Sigmoid colon (tissue), 4 donors: Measurements from ENCODE around the gene SDHA.

ENCODE experiments used
- EP300 ChIP-seq, 4 donors: sonication (generic); formaldehyde crosslinking; IDR thresholded peaks; one replicate each; pipeline ENCODE4 v1.6.1; 2017; ENCODE audit warnings: antibody characterized with exemption in 4 of 4
- POLR2A ChIP-seq, 2 donors: fragments of 450-650 bp; IDR thresholded peaks; one replicate each; pipeline ENCODE4 v1.6.1; 2016; ENCODE audit warnings: antibody characterized with exemption in 2 of 2, mild to moderate bottlenecking in 2 of 2, moderate library complexity in 2 of 2
- POLR2AphosphoS5 ChIP-seq, 4 donors: sonication (generic); formaldehyde crosslinking; IDR thresholded peaks; one replicate each; pipeline ENCODE4 v1.6.1; 2017; ENCODE audit warnings: antibody characterized with exemption in 4 of 4
- TF ChIP-seq, protein P1 (sequence below), 4 experiments: fragments of 450-650 bp in 3 of 4; fragments of 200-600 bp in 1 of 4; IDR thresholded peaks; one replicate each; pipeline ENCODE4 v1.5.1; 2016 to 2019; ENCODE audit warnings: antibody characterized with exemption in 4 of 4, mild to moderate bottlenecking in 3 of 4, moderate library complexity in 2 of 4

DNA sequence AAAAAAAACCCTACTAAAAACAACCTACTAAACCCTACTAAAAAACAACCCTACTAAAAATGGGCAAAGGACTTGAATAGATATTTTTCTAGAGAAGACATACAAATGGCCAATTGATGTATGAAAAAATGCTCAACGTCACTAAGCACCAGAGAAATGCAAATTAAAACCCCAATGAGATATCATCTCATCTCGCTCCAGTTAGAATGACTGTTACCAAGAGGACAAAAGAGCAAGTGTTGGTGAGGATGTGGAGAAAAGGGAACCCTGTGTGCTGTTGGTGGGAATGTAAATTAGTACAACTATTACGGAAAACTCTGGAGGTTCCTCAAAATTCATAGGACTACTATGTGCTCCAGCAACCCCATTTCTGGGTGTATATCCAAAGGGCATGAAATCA, 10.8 kb downstream of the SDHA start:
- TF ChIP-seq, protein P1, sequence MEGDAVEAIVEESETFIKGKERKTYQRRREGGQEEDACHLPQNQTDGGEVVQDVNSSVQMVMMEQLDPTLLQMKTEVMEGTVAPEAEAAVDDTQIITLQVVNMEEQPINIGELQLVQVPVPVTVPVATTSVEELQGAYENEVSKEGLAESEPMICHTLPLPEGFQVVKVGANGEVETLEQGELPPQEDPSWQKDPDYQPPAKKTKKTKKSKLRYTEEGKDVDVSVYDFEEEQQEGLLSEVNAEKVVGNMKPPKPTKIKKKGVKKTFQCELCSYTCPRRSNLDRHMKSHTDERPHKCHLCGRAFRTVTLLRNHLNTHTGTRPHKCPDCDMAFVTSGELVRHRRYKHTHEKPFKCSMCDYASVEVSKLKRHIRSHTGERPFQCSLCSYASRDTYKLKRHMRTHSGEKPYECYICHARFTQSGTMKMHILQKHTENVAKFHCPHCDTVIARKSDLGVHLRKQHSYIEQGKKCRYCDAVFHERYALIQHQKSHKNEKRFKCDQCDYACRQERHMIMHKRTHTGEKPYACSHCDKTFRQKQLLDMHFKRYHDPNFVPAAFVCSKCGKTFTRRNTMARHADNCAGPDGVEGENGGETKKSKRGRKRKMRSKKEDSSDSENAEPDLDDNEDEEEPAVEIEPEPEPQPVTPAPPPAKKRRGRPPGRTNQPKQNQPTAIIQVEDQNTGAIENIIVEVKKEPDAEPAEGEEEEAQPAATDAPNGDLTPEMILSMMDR (IDR thresholded peaks at IDR 0.05): no peak
- TF ChIP-seq EP300 (IDR thresholded peaks at IDR 0.05) (no peak), POLR2AphosphoS5 (IDR thresholded peaks at IDR 0.05) (no peak), POLR2A (IDR thresholded peaks at IDR 0.05) (no peak)
